Activated naive CD4-positive, alpha-beta T cell treated with anti-CD3 and anti-CD28 coated beads, Interleukin-2, amount 50 U/mL, for 24 hours (primary cell): ENCODE results near the gene MFSD11.
"Not testable (repeated sequence)": the region's sequence is repeated elsewhere in the genome, so short reads cannot be mapped to it uniquely, and the experiment has no call there.

Experiments used
- H3K27ac Mint-ChIP-seq: one replicate; pipeline ENCODE4 v1.8.0; 2021; ENCODE audit warnings: mild to moderate bottlenecking, mixed read lengths
- H3K27me3 Mint-ChIP-seq: one replicate; pipeline ENCODE4 v1.8.0; 2021; ENCODE audit warnings: mixed read lengths
- H3K36me3 Mint-ChIP-seq: one replicate; pipeline ENCODE4 v1.8.0; 2021; ENCODE audit warnings: mixed read lengths
- H3K4me1 Mint-ChIP-seq: one replicate; pipeline ENCODE4 v1.8.0; 2021; ENCODE audit warnings: mixed read lengths
- H3K4me3 Mint-ChIP-seq: one replicate; pipeline ENCODE4 v1.8.0; 2021; ENCODE audit warnings: mild to moderate bottlenecking, mixed read lengths
- H3K9me3 Mint-ChIP-seq: one replicate; pipeline ENCODE4 v1.8.0; 2021; ENCODE audit warnings: mixed read lengths

Gene MFSD11

GRCh38 chr17:76716839-76717215 is 21.1 kb upstream of the MFSD11 start:
- Mint-ChIP-seq H3K4me1 (peaks cover 47% of the 10 kb centered on the region), H3K9me3 (no peaks in the 10 kb centered on the region), H3K36me3 (peaks cover 14% of the 10 kb centered on the region), H3K4me3 (no peak overlapping the region), H3K27me3 (no peaks in the 10 kb centered on the region), H3K27ac (no peak overlapping the region)

- peaks cover 44% of the 10 kb centered on the region for H3K4me1 Mint-ChIP-seq
- H3K27me3 Mint-ChIP-seq, result no peaks in the 10 kb centered on the region
- peaks cover 19% of the 10 kb centered on the region for H3K36me3 Mint-ChIP-seq
- H3K27ac Mint-ChIP-seq, result no peak overlapping the region
- no peaks in the 10 kb centered on the region for H3K9me3 Mint-ChIP-seq
- no peak overlapping the region for H3K4me3 Mint-ChIP-seq
These were observed 19.4 kb upstream of the MFSD11 start for GRCh38 chr17:76718516-76718915.

- Mint-ChIP-seq H3K4me3 (no peak overlapping the region), H3K9me3 (no peaks in the 10 kb centered on the region), H3K27me3 (no peaks in the 10 kb centered on the region), H3K36me3 (peaks cover 18% of the 10 kb centered on the region), H3K27ac (no peak overlapping the region), H3K4me1 (peaks cover 41% of the 10 kb centered on the region)
These were observed 17.7 kb upstream of the MFSD11 start for GRCh38 chr17:76720211-76720610.

- Mint-ChIP-seq H3K36me3 (peaks cover 20% of the 10 kb centered on the region), H3K9me3 (no peaks in the 10 kb centered on the region), H3K27ac (no peak overlapping the region), H3K27me3 (no peaks in the 10 kb centered on the region), H3K4me1 (peaks cover 40% of the 10 kb centered on the region), H3K4me3 (no peak overlapping the region)
These were observed 17.0 kb upstream of the MFSD11 start for GRCh38 chr17:76720941-76721340.

GRCh38 chr17:76721463-76721862 is 16.5 kb upstream of the MFSD11 start:
- no peaks in the 10 kb centered on the region for H3K9me3 Mint-ChIP-seq
- H3K4me1 Mint-ChIP-seq, result peaks cover 34% of the 10 kb centered on the region
- H3K27ac Mint-ChIP-seq, result no peak overlapping the region
- H3K36me3 Mint-ChIP-seq, result peaks cover 20% of the 10 kb centered on the region
- no peaks in the 10 kb centered on the region for H3K27me3 Mint-ChIP-seq
- H3K4me3 Mint-ChIP-seq, result no peak overlapping the region

GRCh38 chr17:76722279-76722678 is 15.6 kb upstream of the MFSD11 start:
- H3K36me3 Mint-ChIP-seq, result peaks cover 20% of the 10 kb centered on the region
- no peaks in the 10 kb centered on the region for H3K27me3 Mint-ChIP-seq
- no peaks in the 10 kb centered on the region for H3K9me3 Mint-ChIP-seq
- peaks cover 34% of the 10 kb centered on the region for H3K4me1 Mint-ChIP-seq
- H3K27ac Mint-ChIP-seq, result peak overlapping the region; percentile 17
- no peak overlapping the region for H3K4me3 Mint-ChIP-seq

- not testable (repeated sequence) for H3K9me3 Mint-ChIP-seq, H3K4me3 Mint-ChIP-seq, H3K27me3 Mint-ChIP-seq, H3K27ac Mint-ChIP-seq
- H3K36me3 Mint-ChIP-seq, result peaks cover 23% of the 10 kb centered on the region
- peaks cover 39% of the 10 kb centered on the region for H3K4me1 Mint-ChIP-seq
These were observed 14.9 kb upstream of the MFSD11 start for GRCh38 chr17:76722977-76723376.

GRCh38 chr17:76723812-76724211 is 14.1 kb upstream of the MFSD11 start:
- no peaks in the 10 kb centered on the region for H3K27me3 Mint-ChIP-seq
- H3K4me3 Mint-ChIP-seq, result peak overlapping the region; percentile 23
- no peaks in the 10 kb centered on the region for H3K9me3 Mint-ChIP-seq
- peaks cover 44% of the 10 kb centered on the region for H3K4me1 Mint-ChIP-seq
- no peak overlapping the region for H3K27ac Mint-ChIP-seq
- peaks cover 20% of the 10 kb centered on the region for H3K36me3 Mint-ChIP-seq

- Mint-ChIP-seq H3K9me3 (no peaks in the 10 kb centered on the region), H3K27me3 (no peaks in the 10 kb centered on the region), H3K27ac (peak overlapping the region; percentile 88), H3K4me1 (peaks cover 52% of the 10 kb centered on the region), H3K36me3 (peaks cover 21% of the 10 kb centered on the region), H3K4me3 (peak overlapping the region; percentile 99)
These were observed 12.2 kb upstream of the MFSD11 start for GRCh38 chr17:76725580-76726230.

- H3K27ac Mint-ChIP-seq, result peak within 1 kb of the TSS; percentile 97
- no peaks in the 10 kb centered on the region for H3K27me3 Mint-ChIP-seq
- peaks cover 51% of the 10 kb centered on the region for H3K4me1 Mint-ChIP-seq
- H3K36me3 Mint-ChIP-seq, result peaks cover 21% of the 10 kb centered on the region
- H3K9me3 Mint-ChIP-seq, result no peaks in the 10 kb centered on the region
- peak within 1 kb of the TSS; percentile 99 for H3K4me3 Mint-ChIP-seq
These were observed 11.6 kb upstream of the MFSD11 start, which contains the start of gene JMJD6 for GRCh38 chr17:76726231-76726775. TSS of gene JMJD6 (minus strand) at chr17:76726606. CDS start at chr17:76726475, 131 bp downstream.

GRCh38 chr17:76726776-76727718 is 10.9 kb upstream of the MFSD11 start, which contains the start of gene METTL23:
TSS of gene METTL23 (plus strand) at chr17:76726839. CDS start at chr17:76729711, 2,872 bp downstream.
- H3K9me3 Mint-ChIP-seq, result no peaks in the 10 kb centered on the region
- H3K36me3 Mint-ChIP-seq, result peaks cover 17% of the 10 kb centered on the region
- H3K4me3 Mint-ChIP-seq, result peak within 1 kb of the TSS; percentile 99
- H3K27me3 Mint-ChIP-seq, result no peaks in the 10 kb centered on the region
- peak within 1 kb of the TSS; percentile 97 for H3K27ac Mint-ChIP-seq
- peaks cover 51% of the 10 kb centered on the region for H3K4me1 Mint-ChIP-seq

- Mint-ChIP-seq H3K36me3 (peaks cover 17% of the 10 kb centered on the region), H3K27me3 (no peaks in the 10 kb centered on the region), H3K4me3 (peak overlapping the region; percentile 99)
These were observed 10.0 kb upstream of the MFSD11 start for GRCh38 chr17:76727745-76728456.

GRCh38 chr17:76731800-76732733 is 5.9 kb upstream of the MFSD11 start:
- not testable (repeated sequence) for H3K27me3 Mint-ChIP-seq, H3K9me3 Mint-ChIP-seq
- Mint-ChIP-seq H3K4me1 (peaks cover 53% of the 10 kb centered on the region), H3K4me3 (peak overlapping the region; percentile 99), H3K27ac (peak overlapping the region; percentile 55), H3K36me3 (peaks cover 41% of the 10 kb centered on the region)

More at GRCh38 chr17:76727745-76728456, 10.0 kb upstream of the MFSD11 start:
- H3K9me3 Mint-ChIP-seq, result no peaks in the 10 kb centered on the region
- peaks cover 53% of the 10 kb centered on the region for H3K4me1 Mint-ChIP-seq
- peak overlapping the region; percentile 97 for H3K27ac Mint-ChIP-seq
